ENCODE data around the gene NCLN.
A peak's percentile ranks its signal among the peaks of the same experiment; 100 is the strongest.
"Not testable (repeated sequence)": the region's sequence is repeated elsewhere in the genome, so short reads cannot be mapped to it uniquely, and the experiment has no call there.

Gene NCLN

GRCh38 chr19:3153286-3154230 lies 32.2 kb upstream of the NCLN start:
- Histone ChIP-seq H3K27ac (ENCODE audit: low read depth, low read length) (no peak overlapping the region), H3K36me3 (ENCODE audit: control insufficient read depth in 5 of 5, insufficient read depth in 5 of 5, low read length in 5 of 5) (peaks cover 0 to 33% (median 11%) of the 10 kb centered on the region in 5 donors)

GRCh38 chr19:3154447-3154846 lies 31.3 kb upstream of the NCLN start:
- peaks cover 0 to 24% (median 5%) of the 10 kb centered on the region in 5 donors for H3K36me3 ChIP-seq (ENCODE audit: control insufficient read depth in 5 of 5, insufficient read depth in 5 of 5, low read length in 5 of 5)
- peak overlapping the region in 1 of 5 donors; percentile 14 for H3K4me3 ChIP-seq (ENCODE audit: low read depth in 1 of 5, low read length in 5 of 5)
- H3K9ac ChIP-seq (ENCODE audit: low read length in 5 of 5); H3K9me3 ChIP-seq (ENCODE audit: control insufficient read depth in 5 of 5, low read length in 5 of 5): not testable (repeated sequence)
- H3K27me3 ChIP-seq (ENCODE audit: control insufficient read depth in 5 of 5, insufficient read depth in 4 of 5, low read length in 5 of 5), result peaks cover 0 to 15% (median 3%) of the 10 kb centered on the region in 5 donors
- peaks cover 0 to 18% (median 8%) of the 10 kb centered on the region in 5 donors for H3K4me1 ChIP-seq (ENCODE audit: control insufficient read depth in 5 of 5, insufficient read depth in 5 of 5, low read length in 5 of 5)
- H3K27ac ChIP-seq (ENCODE audit: low read depth, low read length), result peak overlapping the region; percentile 30

More at GRCh38 chr19:3153286-3154230, 32.2 kb upstream of the NCLN start:
- Histone ChIP-seq H3K27me3 (ENCODE audit: control insufficient read depth in 5 of 5, insufficient read depth in 4 of 5, low read length in 5 of 5) (peaks cover 0 to 15% (median 5%) of the 10 kb centered on the region in 5 donors), H3K4me1 (ENCODE audit: control insufficient read depth in 5 of 5, insufficient read depth in 5 of 5, low read length in 5 of 5) (peaks cover 0 to 18% (median 8%) of the 10 kb centered on the region in 5 donors), H3K4me3 (ENCODE audit: low read depth in 1 of 5, low read length in 5 of 5) (no peak overlapping the region), H3K9me3 (ENCODE audit: control insufficient read depth in 5 of 5, low read length in 5 of 5) (no peaks in the 10 kb centered on the region), H3K9ac (ENCODE audit: low read length in 5 of 5) (no peak overlapping the region)

- Histone ChIP-seq H3K4me1 (ENCODE audit: control insufficient read depth in 5 of 5, insufficient read depth in 5 of 5, low read length in 5 of 5) (peaks cover 0 to 18% (median 7%) of the 10 kb centered on the region in 5 donors), H3K27me3 (ENCODE audit: control insufficient read depth in 5 of 5, insufficient read depth in 4 of 5, low read length in 5 of 5) (peaks cover 0 to 9% (median 0%) of the 10 kb centered on the region in 5 donors), H3K36me3 (ENCODE audit: control insufficient read depth in 5 of 5, insufficient read depth in 5 of 5, low read length in 5 of 5) (peaks cover 0 to 23% (median 3%) of the 10 kb centered on the region in 5 donors), H3K4me3 (ENCODE audit: low read depth in 1 of 5, low read length in 5 of 5) (peak overlapping the region in 1 of 5 donors; percentile 14), H3K9me3 (ENCODE audit: control insufficient read depth in 5 of 5, low read length in 5 of 5) (no peaks in the 10 kb centered on the region), H3K27ac (ENCODE audit: low read depth, low read length) (peak overlapping the region; percentile 30), H3K9ac (ENCODE audit: low read length in 5 of 5) (peak overlapping the region in 1 of 5 donors; percentile 53)
These were observed 30.6 kb upstream of the NCLN start for GRCh38 chr19:3154957-3155736.

- Histone ChIP-seq H3K9me3 (ENCODE audit: control insufficient read depth in 5 of 5, low read length in 5 of 5) (peaks cover 0 to 4% (median 0%) of the 10 kb centered on the region in 5 donors), H3K27me3 (ENCODE audit: control insufficient read depth in 5 of 5, insufficient read depth in 4 of 5, low read length in 5 of 5) (peaks cover 0 to 4% (median 0%) of the 10 kb centered on the region in 5 donors), H3K4me1 (ENCODE audit: control insufficient read depth in 5 of 5, insufficient read depth in 5 of 5, low read length in 5 of 5) (peaks cover 0 to 22% (median 6%) of the 10 kb centered on the region in 5 donors), H3K9ac (ENCODE audit: low read length in 5 of 5) (no peak overlapping the region), H3K36me3 (ENCODE audit: control insufficient read depth in 5 of 5, insufficient read depth in 5 of 5, low read length in 5 of 5) (peaks cover 0 to 22% (median 0%) of the 10 kb centered on the region in 5 donors), H3K27ac (ENCODE audit: low read depth, low read length) (no peak overlapping the region), H3K4me3 (ENCODE audit: low read depth in 1 of 5, low read length in 5 of 5) (no peak overlapping the region)
These were observed 28.5 kb upstream of the NCLN start for GRCh38 chr19:3157096-3157845.

- peaks cover 0 to 4% (median 0%) of the 10 kb centered on the region in 5 donors for H3K27me3 ChIP-seq (ENCODE audit: control insufficient read depth in 5 of 5, insufficient read depth in 4 of 5, low read length in 5 of 5)
- peaks cover 0 to 4% (median 0%) of the 10 kb centered on the region in 5 donors for H3K9me3 ChIP-seq (ENCODE audit: control insufficient read depth in 5 of 5, low read length in 5 of 5)
- H3K27ac ChIP-seq (ENCODE audit: low read depth, low read length), result no peak overlapping the region
- H3K9ac ChIP-seq (ENCODE audit: low read length in 5 of 5), result no peak overlapping the region
- peaks cover 0 to 31% (median 0%) of the 10 kb centered on the region in 5 donors for H3K36me3 ChIP-seq (ENCODE audit: control insufficient read depth in 5 of 5, insufficient read depth in 5 of 5, low read length in 5 of 5)
- no peak overlapping the region for H3K4me3 ChIP-seq (ENCODE audit: low read depth in 1 of 5, low read length in 5 of 5)
- H3K4me1 ChIP-seq (ENCODE audit: control insufficient read depth in 5 of 5, insufficient read depth in 5 of 5, low read length in 5 of 5), result peaks cover 0 to 23% (median 6%) of the 10 kb centered on the region in 5 donors
These were observed 26.2 kb upstream of the NCLN start for GRCh38 chr19:3159565-3159964.

- Histone ChIP-seq H3K4me3 (ENCODE audit: low read depth in 1 of 5, low read length in 5 of 5) (no peak overlapping the region), H3K9me3 (ENCODE audit: control insufficient read depth in 5 of 5, low read length in 5 of 5) (peaks cover 0 to 4% (median 0%) of the 10 kb centered on the region in 5 donors), H3K36me3 (ENCODE audit: control insufficient read depth in 5 of 5, insufficient read depth in 5 of 5, low read length in 5 of 5) (peaks cover 0 to 31% (median 0%) of the 10 kb centered on the region in 5 donors), H3K9ac (ENCODE audit: low read length in 5 of 5) (no peak overlapping the region), H3K4me1 (ENCODE audit: control insufficient read depth in 5 of 5, insufficient read depth in 5 of 5, low read length in 5 of 5) (peaks cover 0 to 16% (median 0%) of the 10 kb centered on the region in 5 donors), H3K27me3 (ENCODE audit: control insufficient read depth in 5 of 5, insufficient read depth in 4 of 5, low read length in 5 of 5) (peaks cover 0 to under 1% (median 0%) of the 10 kb centered on the region in 5 donors), H3K27ac (ENCODE audit: low read depth, low read length) (no peak overlapping the region)
These were observed 25.5 kb upstream of the NCLN start for GRCh38 chr19:3160219-3160618.

GRCh38 chr19:3161453-3161852 lies 24.3 kb upstream of the NCLN start:
- Histone ChIP-seq H3K9ac (ENCODE audit: low read length in 5 of 5) (no peak overlapping the region), H3K27ac (ENCODE audit: low read depth, low read length) (no peak overlapping the region), H3K4me3 (ENCODE audit: low read depth in 1 of 5, low read length in 5 of 5) (no peak overlapping the region), H3K4me1 (ENCODE audit: control insufficient read depth in 5 of 5, insufficient read depth in 5 of 5, low read length in 5 of 5) (peaks cover 0 to 7% (median 0%) of the 10 kb centered on the region in 5 donors), H3K36me3 (ENCODE audit: control insufficient read depth in 5 of 5, insufficient read depth in 5 of 5, low read length in 5 of 5) (peaks cover 0 to 23% (median 0%) of the 10 kb centered on the region in 5 donors), H3K9me3 (ENCODE audit: control insufficient read depth in 5 of 5, low read length in 5 of 5) (peaks cover 0 to 4% (median 0%) of the 10 kb centered on the region in 5 donors), H3K27me3 (ENCODE audit: control insufficient read depth in 5 of 5, insufficient read depth in 4 of 5, low read length in 5 of 5) (no peaks in the 10 kb centered on the region)

GRCh38 chr19:3162418-3163229 lies 23.1 kb upstream of the NCLN start:
- peaks cover 0 to 18% (median 0%) of the 10 kb centered on the region in 5 donors for H3K36me3 ChIP-seq (ENCODE audit: control insufficient read depth in 5 of 5, insufficient read depth in 5 of 5, low read length in 5 of 5)
- H3K9me3 ChIP-seq (ENCODE audit: control insufficient read depth in 5 of 5, low read length in 5 of 5), result peaks cover 0 to 4% (median 0%) of the 10 kb centered on the region in 5 donors
- no peaks in the 10 kb centered on the region for H3K27me3 ChIP-seq (ENCODE audit: control insufficient read depth in 5 of 5, insufficient read depth in 4 of 5, low read length in 5 of 5)
- H3K4me3 ChIP-seq (ENCODE audit: low read depth in 1 of 5, low read length in 5 of 5), result no peak overlapping the region
- H3K9ac ChIP-seq (ENCODE audit: low read length in 5 of 5), result no peak overlapping the region
- H3K4me1 ChIP-seq (ENCODE audit: control insufficient read depth in 5 of 5, insufficient read depth in 5 of 5, low read length in 5 of 5), result peaks cover 0 to 7% (median 0%) of the 10 kb centered on the region in 5 donors
- H3K27ac ChIP-seq (ENCODE audit: low read depth, low read length), result no peak overlapping the region

All from subcutaneous abdominal adipose tissue (tissue), 5 donors.